HL-60 (cell line): ENCODE measurements around the gene CTNNA3.

Experiments
- GABPA ChIP-seq: IDR thresholded peaks from 2 replicates; pipeline ENCODE4 v1.6.1; 2012; ENCODE audit warnings: low read depth
- POLR2AphosphoS5 ChIP-seq: IDR thresholded peaks from 2 replicates; pipeline ENCODE4 v1.6.1; 2012; ENCODE audit warnings: low read depth
- SPI1 ChIP-seq: IDR thresholded peaks from 2 replicates; pipeline ENCODE4 v1.6.1; 2012; ENCODE audit warnings: low read depth, mild to moderate bottlenecking, borderline replicate concordance
- TF ChIP-seq, protein P1 (sequence below): IDR thresholded peaks from one replicate; pipeline ENCODE4 v1.5.1; 2011; ENCODE audit warnings: low read length, control low read depth, inconsistent platforms; ENCODE audit not compliant: insufficient read depth
- TF ChIP-seq, protein P2 (sequence below): IDR thresholded peaks from 2 replicates; pipeline ENCODE4 v1.6.1; 2012; ENCODE audit warnings: low read depth; ENCODE audit not compliant: insufficient replicate concordance

DNA sequence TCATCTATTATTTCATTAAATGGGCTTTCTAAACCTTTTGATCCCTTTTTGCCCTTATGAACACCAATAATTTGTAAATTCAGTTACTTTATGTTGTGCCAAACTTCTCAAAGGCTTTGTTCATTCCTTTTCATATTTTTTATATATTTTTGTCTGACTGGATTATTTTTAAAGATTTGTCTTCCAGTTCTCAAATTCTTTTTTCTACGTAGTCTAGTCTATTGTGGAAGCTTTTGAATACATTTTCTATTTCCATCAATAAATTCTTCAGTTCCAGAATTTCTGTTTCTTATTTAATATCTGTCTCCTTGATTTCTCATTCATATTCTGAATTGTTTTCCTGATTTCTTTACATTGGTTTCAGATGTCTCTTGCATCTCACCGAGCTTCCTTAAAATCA is 108.2 kb downstream of the CTNNA3 start:
- TF ChIP-seq, protein P1, sequence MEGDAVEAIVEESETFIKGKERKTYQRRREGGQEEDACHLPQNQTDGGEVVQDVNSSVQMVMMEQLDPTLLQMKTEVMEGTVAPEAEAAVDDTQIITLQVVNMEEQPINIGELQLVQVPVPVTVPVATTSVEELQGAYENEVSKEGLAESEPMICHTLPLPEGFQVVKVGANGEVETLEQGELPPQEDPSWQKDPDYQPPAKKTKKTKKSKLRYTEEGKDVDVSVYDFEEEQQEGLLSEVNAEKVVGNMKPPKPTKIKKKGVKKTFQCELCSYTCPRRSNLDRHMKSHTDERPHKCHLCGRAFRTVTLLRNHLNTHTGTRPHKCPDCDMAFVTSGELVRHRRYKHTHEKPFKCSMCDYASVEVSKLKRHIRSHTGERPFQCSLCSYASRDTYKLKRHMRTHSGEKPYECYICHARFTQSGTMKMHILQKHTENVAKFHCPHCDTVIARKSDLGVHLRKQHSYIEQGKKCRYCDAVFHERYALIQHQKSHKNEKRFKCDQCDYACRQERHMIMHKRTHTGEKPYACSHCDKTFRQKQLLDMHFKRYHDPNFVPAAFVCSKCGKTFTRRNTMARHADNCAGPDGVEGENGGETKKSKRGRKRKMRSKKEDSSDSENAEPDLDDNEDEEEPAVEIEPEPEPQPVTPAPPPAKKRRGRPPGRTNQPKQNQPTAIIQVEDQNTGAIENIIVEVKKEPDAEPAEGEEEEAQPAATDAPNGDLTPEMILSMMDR: no peak
- no peak for TF ChIP-seq GABPA
- TF ChIP-seq, protein P2, sequence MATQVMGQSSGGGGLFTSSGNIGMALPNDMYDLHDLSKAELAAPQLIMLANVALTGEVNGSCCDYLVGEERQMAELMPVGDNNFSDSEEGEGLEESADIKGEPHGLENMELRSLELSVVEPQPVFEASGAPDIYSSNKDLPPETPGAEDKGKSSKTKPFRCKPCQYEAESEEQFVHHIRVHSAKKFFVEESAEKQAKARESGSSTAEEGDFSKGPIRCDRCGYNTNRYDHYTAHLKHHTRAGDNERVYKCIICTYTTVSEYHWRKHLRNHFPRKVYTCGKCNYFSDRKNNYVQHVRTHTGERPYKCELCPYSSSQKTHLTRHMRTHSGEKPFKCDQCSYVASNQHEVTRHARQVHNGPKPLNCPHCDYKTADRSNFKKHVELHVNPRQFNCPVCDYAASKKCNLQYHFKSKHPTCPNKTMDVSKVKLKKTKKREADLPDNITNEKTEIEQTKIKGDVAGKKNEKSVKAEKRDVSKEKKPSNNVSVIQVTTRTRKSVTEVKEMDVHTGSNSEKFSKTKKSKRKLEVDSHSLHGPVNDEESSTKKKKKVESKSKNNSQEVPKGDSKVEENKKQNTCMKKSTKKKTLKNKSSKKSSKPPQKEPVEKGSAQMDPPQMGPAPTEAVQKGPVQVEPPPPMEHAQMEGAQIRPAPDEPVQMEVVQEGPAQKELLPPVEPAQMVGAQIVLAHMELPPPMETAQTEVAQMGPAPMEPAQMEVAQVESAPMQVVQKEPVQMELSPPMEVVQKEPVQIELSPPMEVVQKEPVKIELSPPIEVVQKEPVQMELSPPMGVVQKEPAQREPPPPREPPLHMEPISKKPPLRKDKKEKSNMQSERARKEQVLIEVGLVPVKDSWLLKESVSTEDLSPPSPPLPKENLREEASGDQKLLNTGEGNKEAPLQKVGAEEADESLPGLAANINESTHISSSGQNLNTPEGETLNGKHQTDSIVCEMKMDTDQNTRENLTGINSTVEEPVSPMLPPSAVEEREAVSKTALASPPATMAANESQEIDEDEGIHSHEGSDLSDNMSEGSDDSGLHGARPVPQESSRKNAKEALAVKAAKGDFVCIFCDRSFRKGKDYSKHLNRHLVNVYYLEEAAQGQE: no peak
- no peak for TF ChIP-seq POLR2AphosphoS5
- no peak for TF ChIP-seq SPI1
